Measurements from ENCODE around the gene TMEM154.

Gene TMEM154

GRCh38 chr4:152605031-152605430 is 74.8 kb downstream of the TMEM154 start:
- no peak overlapping the region for H3K4me3 ChIP-seq (ENCODE audit: low read depth, low read length)
- H3K4me1 ChIP-seq (ENCODE audit: control insufficient read depth, insufficient read depth, low read length), result no peaks in the 10 kb centered on the region
- no peak for TF ChIP-seq ZNF610 (tag by site-specific recombination; IDR thresholded peaks at IDR 0.05; ENCODE audit: borderline replicate concordance)
- TF ChIP-seq, protein P1, sequence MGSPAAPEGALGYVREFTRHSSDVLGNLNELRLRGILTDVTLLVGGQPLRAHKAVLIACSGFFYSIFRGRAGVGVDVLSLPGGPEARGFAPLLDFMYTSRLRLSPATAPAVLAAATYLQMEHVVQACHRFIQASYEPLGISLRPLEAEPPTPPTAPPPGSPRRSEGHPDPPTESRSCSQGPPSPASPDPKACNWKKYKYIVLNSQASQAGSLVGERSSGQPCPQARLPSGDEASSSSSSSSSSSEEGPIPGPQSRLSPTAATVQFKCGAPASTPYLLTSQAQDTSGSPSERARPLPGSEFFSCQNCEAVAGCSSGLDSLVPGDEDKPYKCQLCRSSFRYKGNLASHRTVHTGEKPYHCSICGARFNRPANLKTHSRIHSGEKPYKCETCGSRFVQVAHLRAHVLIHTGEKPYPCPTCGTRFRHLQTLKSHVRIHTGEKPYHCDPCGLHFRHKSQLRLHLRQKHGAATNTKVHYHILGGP (tag by site-specific recombination; IDR thresholded peaks at IDR 0.05), result no peak
- TF ChIP-seq GLI4 (tag by site-specific recombination; IDR thresholded peaks at IDR 0.05), result no peak
- no peak for TF ChIP-seq KLF1 (tag by site-specific recombination; IDR thresholded peaks at IDR 0.05)
- no peak for TF ChIP-seq BCL11B (tag by site-specific recombination; IDR thresholded peaks at IDR 0.05; ENCODE audit: low read depth)
- no peak for TF ChIP-seq ZBTB49 (tag by site-specific recombination; IDR thresholded peaks at IDR 0.05; ENCODE audit: low read depth)
- TF ChIP-seq, protein P2, sequence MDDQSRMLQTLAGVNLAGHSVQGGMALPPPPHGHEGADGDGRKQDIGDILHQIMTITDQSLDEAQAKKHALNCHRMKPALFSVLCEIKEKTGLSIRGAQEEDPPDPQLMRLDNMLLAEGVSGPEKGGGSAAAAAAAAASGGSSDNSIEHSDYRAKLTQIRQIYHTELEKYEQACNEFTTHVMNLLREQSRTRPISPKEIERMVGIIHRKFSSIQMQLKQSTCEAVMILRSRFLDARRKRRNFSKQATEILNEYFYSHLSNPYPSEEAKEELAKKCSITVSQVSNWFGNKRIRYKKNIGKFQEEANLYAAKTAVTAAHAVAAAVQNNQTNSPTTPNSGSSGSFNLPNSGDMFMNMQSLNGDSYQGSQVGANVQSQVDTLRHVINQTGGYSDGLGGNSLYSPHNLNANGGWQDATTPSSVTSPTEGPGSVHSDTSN (CRISPR knock-in tag; IDR thresholded peaks at IDR 0.05), result no peak
- no peak for TF ChIP-seq PRDM1 (tag by site-specific recombination; IDR thresholded peaks at IDR 0.05)
- no peak for TF ChIP-seq ZNF544 (tag by site-specific recombination; IDR thresholded peaks at IDR 0.05)
- no peak for TF ChIP-seq ZNF423 (tag by site-specific recombination; IDR thresholded peaks at IDR 0.05)
- no peak for TF ChIP-seq ZFHX2 (tag by site-specific recombination; conservative IDR thresholded peaks at IDR 0.05)
- no peak for TF ChIP-seq ZFP37 (tag by site-specific recombination; IDR thresholded peaks at IDR 0.05)
- no peak for TF ChIP-seq ZNF623 (tag by site-specific recombination; IDR thresholded peaks at IDR 0.05)
- no peak for TF ChIP-seq ZBTB10 (tag by site-specific recombination; IDR thresholded peaks at IDR 0.05)
- TF ChIP-seq ZBTB48 (tag by site-specific recombination; IDR thresholded peaks at IDR 0.05), result no peak
- no peak for TF ChIP-seq ZFP3 (tag by site-specific recombination; IDR thresholded peaks at IDR 0.05; ENCODE audit: low read depth)
- no peak overlapping the region for H3K27ac ChIP-seq (ENCODE audit: extremely low read depth, low read depth, low read length)
- no peaks in the 10 kb centered on the region for H3K9me3 ChIP-seq (ENCODE audit: control insufficient read depth, insufficient read depth, low read depth, low read length)
- CTCF ChIA-PET, result no interaction called here
- POLR2A ChIA-PET, result no interaction called here
- H3K36me3 ChIP-seq (ENCODE audit: control insufficient read depth in 2 of 2, insufficient read depth in 1 of 2, low read length in 2 of 2), result no peaks in the 10 kb centered on the region

- Histone ChIP-seq H3K36me3 (ENCODE audit: control insufficient read depth in 2 of 2, insufficient read depth in 1 of 2, low read length in 2 of 2) (no peaks in the 10 kb centered on the region), H3K4me1 (ENCODE audit: control insufficient read depth, insufficient read depth, low read length) (no peaks in the 10 kb centered on the region), H3K9me3 (ENCODE audit: control insufficient read depth, insufficient read depth, low read depth, low read length) (no peaks in the 10 kb centered on the region), H3K4me3 (ENCODE audit: low read depth, low read length) (no peak overlapping the region), H3K27ac (ENCODE audit: extremely low read depth, low read depth, low read length) (no peak overlapping the region)
- CTCF ChIA-PET, result no interaction called here
- POLR2A ChIA-PET, result no interaction called here
- no peak for TF ChIP-seq ZNF544 (tag by site-specific recombination; IDR thresholded peaks at IDR 0.05)
- no peak for TF ChIP-seq ZNF302 (tag by site-specific recombination; IDR thresholded peaks at IDR 0.05; ENCODE audit: low read depth)
- no peak for TF ChIP-seq ZSCAN18 (tag by site-specific recombination; IDR thresholded peaks at IDR 0.05)
- TF ChIP-seq, protein P3, sequence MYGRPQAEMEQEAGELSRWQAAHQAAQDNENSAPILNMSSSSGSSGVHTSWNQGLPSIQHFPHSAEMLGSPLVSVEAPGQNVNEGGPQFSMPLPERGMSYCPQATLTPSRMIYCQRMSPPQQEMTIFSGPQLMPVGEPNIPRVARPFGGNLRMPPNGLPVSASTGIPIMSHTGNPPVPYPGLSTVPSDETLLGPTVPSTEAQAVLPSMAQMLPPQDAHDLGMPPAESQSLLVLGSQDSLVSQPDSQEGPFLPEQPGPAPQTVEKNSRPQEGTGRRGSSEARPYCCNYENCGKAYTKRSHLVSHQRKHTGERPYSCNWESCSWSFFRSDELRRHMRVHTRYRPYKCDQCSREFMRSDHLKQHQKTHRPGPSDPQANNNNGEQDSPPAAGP (tag by site-specific recombination; IDR thresholded peaks at IDR 0.05), result no peak
- TF ChIP-seq, protein P4, sequence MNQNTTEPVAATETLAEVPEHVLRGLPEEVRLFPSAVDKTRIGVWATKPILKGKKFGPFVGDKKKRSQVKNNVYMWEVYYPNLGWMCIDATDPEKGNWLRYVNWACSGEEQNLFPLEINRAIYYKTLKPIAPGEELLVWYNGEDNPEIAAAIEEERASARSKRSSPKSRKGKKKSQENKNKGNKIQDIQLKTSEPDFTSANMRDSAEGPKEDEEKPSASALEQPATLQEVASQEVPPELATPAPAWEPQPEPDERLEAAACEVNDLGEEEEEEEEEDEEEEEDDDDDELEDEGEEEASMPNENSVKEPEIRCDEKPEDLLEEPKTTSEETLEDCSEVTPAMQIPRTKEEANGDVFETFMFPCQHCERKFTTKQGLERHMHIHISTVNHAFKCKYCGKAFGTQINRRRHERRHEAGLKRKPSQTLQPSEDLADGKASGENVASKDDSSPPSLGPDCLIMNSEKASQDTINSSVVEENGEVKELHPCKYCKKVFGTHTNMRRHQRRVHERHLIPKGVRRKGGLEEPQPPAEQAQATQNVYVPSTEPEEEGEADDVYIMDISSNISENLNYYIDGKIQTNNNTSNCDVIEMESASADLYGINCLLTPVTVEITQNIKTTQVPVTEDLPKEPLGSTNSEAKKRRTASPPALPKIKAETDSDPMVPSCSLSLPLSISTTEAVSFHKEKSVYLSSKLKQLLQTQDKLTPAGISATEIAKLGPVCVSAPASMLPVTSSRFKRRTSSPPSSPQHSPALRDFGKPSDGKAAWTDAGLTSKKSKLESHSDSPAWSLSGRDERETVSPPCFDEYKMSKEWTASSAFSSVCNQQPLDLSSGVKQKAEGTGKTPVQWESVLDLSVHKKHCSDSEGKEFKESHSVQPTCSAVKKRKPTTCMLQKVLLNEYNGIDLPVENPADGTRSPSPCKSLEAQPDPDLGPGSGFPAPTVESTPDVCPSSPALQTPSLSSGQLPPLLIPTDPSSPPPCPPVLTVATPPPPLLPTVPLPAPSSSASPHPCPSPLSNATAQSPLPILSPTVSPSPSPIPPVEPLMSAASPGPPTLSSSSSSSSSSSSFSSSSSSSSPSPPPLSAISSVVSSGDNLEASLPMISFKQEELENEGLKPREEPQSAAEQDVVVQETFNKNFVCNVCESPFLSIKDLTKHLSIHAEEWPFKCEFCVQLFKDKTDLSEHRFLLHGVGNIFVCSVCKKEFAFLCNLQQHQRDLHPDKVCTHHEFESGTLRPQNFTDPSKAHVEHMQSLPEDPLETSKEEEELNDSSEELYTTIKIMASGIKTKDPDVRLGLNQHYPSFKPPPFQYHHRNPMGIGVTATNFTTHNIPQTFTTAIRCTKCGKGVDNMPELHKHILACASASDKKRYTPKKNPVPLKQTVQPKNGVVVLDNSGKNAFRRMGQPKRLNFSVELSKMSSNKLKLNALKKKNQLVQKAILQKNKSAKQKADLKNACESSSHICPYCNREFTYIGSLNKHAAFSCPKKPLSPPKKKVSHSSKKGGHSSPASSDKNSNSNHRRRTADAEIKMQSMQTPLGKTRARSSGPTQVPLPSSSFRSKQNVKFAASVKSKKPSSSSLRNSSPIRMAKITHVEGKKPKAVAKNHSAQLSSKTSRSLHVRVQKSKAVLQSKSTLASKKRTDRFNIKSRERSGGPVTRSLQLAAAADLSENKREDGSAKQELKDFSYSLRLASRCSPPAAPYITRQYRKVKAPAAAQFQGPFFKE (tag by site-specific recombination; IDR thresholded peaks at IDR 0.05; ENCODE audit: borderline replicate concordance), result no peak
These were observed 78.6 kb downstream of the TMEM154 start for GRCh38 chr4:152601156-152601555.
